ENCODE measurements around the gene CHEK2. TPM values are rescaled to one million over a fixed set of nuclear protein-coding genes. Genes with fewer than 3 reads are reported as not detected.
"Not testable (repeated sequence)": the region's sequence is repeated elsewhere in the genome, so short reads cannot be mapped to it uniquely, and the experiment has no call there.

Gene CHEK2
- 18.4 and 44.7 TPM in 2 replicates for total RNA-seq (2014; rRNA removed; shearing (Covaris generic))

DNA sequence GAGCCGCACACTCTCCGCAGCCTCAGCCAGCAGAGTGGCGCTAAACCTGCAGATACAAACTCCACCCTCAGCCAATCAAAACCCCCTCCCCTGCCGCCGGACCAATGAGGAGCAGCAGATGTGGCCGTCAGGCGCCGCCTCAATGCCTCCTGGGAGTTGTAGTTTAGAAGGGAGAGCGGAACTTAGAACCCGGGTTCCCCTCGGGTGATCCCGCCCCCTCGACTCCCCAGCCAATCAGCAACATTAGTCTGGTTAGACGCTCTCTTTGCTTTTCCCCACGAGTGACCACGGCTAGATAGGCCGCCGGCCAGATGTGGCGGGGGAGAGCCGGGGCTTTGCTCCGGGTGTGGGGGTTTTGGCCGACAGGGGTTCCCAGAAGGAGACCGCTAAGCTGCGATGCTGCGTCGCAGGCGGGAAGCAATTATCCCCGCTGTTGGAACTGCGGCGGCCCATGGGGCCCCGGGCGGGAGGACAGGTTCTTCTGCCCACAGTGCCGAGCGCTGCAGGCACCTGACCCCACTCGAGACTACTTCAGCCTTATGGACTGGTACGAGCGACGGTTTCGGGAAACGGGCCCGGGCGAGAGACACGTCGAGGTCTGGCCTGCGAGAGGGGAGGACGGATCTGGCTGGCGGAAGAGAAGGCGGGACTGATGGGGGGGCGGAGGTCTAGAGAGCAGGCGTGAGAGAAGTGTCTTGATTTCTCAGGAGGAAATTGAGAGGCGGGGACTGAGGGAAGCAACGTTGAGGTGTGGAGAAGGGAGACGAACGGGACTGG, at the start of gene CHEK2, which contains the start of gene HSCB:
CHEK2 (minus strand) TSS at position 36 of the 777 bp plus-strand sequence. CDS start 7,099 bp downstream, outside the sequence.
HSCB (plus strand) TSS at position 255 of the 777 bp plus-strand sequence; CDS start at position 312, 57 bp downstream.
- peak; percentile 97 for DNase-seq (ENCODE audit: low read depth)

DNA sequence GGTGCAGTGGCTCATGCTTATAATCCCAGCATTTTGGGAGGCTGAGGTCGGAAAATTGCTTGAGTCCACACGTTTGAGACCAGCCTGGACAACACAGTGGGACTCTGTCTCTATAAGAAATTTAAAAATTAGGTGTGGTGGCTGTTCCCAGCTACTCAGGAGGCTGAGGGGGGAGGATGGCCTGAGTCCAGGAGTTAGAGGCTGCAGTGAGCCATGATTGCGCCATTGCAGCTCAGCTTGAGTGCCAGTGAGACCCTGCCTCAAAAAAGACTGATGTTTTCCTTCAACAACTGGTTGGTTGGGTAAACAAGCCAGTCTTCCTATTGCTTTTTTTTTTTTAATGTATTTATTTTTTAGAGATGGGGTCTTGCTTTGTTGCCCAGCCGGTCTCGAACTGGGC, 49.5 kb upstream of the CHEK2 start:
- no peak for DNase-seq (ENCODE audit: low read depth)

GRCh38 chr22:28788601-28789000, 47.0 kb upstream of the CHEK2 start:
- no peak for DNase-seq (ENCODE audit: low read depth)

DNA sequence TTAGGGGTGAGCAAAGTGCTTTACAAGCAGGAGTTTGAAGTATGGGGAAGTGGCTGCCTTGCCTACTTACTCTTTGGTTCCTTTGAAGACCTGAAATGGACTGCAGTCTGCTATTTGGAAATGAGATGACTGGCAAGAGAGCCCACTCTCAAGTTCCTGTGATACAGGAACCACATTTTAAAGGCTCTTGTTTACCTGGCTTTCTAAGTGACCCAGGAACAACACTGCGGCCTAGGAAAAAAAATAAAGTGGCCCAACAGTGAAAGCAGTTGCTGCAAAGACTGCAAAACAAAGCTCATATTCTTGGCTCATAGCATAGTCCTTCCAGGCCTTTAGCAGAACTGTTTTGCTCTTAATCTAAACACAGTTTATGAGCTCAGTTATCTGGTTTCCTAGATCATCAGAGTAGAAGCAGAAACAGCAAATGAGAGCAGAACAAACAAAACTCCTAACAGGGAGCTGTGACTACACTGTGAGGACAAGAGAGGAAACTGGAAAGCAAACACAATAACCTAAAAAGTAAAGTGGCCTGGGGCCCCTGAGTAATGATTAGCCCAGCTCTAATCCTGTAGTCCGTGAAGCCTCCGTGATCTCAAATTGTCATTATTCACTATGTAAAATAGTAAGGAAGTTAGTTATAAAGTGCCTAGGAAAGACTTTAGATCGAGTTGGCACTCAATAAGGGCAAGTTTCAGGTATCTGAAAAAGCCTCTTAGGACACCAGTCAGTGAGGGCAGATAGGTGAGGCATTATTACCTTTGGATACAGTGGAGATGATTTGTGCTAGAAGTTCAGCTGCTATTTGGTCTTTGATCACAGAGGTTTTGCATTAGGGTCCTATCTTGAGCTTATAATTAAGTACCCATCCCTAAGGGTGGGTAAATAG, 42.4 kb upstream of the CHEK2 start:
- DNase-seq (ENCODE audit: low read depth): no peak

DNA sequence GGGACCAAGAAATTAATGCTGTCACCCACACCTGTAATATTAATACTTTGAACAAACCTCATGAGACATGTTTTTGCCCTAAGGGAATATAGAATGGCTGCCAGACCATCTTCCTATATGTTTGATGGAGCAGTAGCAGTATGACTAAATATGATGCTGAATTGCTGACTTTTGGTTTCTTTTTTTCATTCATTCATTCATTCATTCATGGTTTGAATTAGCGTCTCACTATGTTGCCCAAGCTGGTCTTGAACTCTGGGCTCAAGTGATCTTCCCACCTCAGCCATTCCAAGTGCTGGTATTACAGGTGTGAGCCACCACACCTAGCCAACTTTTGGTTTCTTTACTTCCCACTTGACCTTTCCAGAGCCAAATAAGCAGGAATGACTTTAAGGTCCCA, 38.7 kb upstream of the CHEK2 start:
- no peak for DNase-seq (ENCODE audit: low read depth)

- DNase-seq (ENCODE audit: low read depth): no peak
These were observed 38.2 kb upstream of the CHEK2 start for GRCh38 chr22:28779833-28780232.

DNA sequence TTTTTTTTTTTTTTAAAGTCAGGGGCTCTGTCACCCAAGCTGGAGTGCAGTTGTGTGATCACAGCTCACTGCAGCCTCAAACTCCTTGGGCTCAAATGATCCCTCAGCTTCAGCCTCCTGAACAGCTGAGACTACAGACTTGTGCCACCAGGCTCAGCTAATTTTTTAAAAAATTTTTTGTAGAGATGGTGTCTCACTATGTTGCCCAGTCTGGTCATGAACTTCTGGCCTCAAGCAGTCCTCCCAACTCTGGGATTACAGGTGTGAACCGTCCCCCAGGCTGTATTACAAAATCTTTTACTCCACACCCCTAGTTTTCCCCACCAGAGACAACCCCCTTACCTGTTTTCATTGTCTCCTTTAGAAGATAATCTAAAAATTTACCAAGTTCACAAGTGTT, 32.8 kb upstream of the CHEK2 start:
- no peak for DNase-seq (ENCODE audit: low read depth)

GRCh38 chr22:28773461-28773867, 31.8 kb upstream of the CHEK2 start:
- peak; percentile 71 for DNase-seq (ENCODE audit: low read depth)

DNA sequence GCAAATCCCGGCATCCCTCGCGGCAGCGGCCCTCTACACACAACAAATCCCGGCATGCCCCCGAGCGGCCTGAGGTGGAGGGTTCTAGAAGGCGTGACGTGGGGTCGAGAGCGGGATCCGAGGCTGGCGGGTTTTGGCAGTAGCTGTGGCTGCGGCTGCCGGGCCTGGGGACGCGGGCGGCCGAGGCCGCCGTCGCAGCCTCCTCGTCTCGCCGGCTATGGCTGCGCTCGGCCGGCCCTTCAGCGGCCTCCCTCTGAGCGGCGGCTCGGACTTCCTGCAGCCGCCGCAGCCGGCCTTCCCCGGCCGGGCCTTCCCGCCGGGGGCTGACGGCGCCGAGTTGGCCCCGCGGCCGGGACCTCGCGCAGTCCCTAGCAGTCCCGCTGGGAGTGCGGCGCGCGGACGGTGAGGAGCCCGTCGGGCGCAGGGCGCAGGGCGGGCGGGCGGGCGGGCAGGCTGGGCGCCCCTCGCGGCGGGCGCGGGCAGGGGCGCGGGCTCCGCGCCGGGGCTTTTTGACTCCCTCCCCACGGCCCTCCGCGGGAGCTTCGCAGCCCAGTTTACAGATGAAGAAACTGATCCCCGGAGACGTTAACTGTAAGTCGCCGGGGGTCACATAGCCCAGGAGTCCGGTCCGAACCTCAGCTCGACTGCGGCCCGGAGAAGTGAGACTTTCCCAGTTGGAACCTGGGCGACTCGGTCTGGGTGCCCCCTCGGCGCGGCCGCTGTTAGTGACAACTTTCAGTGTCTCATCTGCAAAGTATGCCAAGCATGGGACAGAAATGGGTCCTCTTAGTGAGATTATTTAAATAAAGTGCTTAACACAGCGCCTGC, 31.2 kb upstream of the CHEK2 start, which contains the start of gene CCDC117:
CCDC117 (plus strand) TSS at position 63 of the 828 bp plus-strand sequence; CDS start at position 218, 155 bp downstream.
- peak; percentile 91 for DNase-seq (ENCODE audit: low read depth)

- peak; percentile 17 for DNase-seq (ENCODE audit: low read depth)
These were observed 29.7 kb upstream of the CHEK2 start for GRCh38 chr22:28771195-28771791.

DNA sequence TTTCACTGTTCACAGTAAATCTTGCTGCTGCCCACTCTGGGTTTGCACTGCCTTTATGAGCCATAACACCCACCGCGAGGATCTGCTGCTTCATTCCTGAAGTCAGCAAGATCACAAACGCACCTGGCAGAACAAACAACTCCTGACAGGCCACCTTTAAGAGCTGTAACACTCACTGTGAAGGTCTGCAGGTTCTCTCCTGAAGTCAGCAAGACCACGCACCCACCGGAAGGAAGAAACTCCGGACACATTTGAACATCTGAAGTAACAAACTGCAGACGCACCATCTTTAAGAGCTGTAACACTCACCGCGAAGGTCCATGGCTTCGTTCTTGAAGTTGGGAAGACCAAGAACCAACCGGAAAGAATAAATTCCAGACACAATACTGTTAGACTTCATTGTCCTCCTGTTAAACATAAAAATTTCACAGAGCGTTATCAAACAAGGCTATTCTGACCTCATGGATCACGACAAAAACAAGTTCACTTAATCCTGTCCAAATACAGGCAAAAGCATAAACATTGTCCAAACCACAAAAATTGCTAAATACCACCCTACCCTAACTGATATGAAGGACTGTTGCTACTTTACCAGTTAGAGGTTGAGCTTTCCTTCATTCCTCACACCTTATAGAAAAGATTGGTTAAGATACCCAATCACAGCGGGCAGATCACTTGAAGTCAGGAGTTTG, 27.9 kb upstream of the CHEK2 start:
- no peak for DNase-seq (ENCODE audit: low read depth)

DNA sequence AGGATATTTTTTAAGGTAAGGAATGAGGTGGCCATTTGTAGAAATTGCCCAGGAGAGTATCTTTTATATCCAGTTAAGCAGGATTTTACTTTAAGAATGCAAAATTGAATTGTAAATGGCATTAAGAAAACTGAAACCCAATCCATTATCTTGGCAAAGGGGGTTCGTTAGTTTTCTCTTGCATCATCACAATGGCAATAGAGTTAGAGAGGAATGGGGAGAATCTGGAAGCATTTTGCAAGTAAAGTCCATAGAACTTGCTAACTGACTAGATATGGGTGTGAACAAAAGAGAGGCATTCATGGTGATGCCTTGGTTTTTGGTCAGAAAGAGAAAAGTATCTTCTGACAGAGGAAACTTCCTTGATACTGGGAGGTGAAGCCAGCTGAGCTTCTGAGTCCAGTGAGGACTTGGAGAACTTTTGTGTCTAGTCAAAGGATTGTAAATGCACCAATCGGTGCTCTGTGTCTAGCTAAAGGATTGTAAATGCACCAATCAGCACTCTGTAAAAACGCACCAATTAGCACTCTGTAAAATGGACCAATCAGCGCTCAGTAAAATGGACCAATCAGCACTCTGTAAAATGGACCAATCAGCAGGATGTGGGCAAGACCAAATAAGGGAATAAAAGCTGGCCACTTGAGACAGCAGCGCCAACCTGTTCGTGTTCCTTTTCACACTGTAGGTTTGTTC, 27.2 kb upstream of the CHEK2 start:
- DNase-seq (ENCODE audit: low read depth): no peak

DNA sequence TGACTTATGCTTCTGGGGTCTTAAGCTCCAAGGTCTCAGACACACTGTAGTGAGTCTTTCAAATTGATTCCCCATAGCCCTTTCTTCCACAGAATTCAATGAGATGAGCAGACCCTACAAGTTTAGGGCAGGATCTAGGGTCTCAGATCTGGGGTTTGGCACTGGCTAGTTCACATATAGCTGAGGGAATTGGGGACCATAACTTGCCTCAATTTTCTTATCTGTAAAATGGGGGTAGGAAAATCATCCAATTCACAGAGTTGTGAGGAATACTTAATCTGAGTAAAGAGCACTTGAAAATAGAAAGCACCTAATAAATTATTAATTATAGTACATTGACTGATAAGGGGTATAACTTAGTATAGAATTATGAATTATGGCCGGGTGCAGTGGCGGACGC, 25.0 kb upstream of the CHEK2 start:
- no peak for DNase-seq (ENCODE audit: low read depth)

- not testable (repeated sequence) for DNase-seq (ENCODE audit: low read depth)
These were observed 20.4 kb upstream of the CHEK2 start for GRCh38 chr22:28762000-28762399.

- no peak for DNase-seq (ENCODE audit: low read depth)
These were observed 19.8 kb upstream of the CHEK2 start for GRCh38 chr22:28761449-28761755.

DNA sequence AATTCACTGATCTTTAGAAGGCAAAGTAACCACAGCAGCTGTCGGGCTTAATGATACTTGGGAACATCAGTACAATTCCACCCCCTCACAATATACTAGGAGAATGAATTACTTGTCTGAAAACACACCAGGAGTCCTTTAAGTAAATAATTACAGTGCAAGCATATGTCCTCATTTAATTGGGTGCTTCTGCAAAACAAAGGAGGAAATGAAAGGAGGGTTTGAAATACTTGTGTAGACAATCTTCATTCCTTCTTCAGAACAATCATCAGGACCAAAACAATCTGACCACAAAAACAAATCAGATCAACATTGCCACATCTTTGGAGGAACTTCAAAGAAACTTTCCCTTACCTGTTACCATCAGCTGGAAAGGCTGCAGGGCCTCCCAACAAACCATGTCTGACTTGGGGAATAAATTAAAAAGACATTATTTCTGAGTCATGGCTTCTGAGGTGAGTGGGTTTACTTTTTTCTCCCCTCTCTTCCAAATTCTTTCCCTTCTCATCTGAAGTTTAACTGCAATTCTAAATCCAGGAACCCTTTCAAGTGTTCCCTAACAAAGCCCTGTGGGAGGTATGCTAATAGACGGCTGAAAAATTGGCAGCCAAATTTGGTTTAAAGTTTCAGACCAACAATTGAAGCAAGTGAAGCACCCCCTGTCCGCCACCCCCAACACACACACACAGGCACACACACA, 18.4 kb upstream of the CHEK2 start:
- DNase-seq (ENCODE audit: low read depth): peak; percentile 55

DNA sequence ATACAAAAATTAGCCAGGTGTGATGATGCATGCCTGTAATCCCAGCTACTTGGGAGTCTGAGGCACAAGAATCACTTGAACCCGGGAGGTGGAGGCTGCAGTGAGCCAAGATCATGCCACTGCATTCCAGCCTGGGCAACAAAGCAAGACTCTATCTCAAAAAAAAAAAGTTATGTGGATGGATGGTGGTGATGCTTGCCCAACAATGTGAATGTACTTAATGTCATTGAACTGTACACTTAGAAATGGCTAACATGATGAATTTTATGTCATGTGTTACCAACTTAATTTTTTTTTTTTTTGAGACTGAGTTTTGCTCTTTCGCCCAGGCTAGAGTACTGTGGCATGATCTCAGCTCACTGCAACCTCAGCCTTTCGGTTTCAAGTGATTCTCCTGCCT, 12.9 kb upstream of the CHEK2 start:
- not testable (repeated sequence) for DNase-seq (ENCODE audit: low read depth)

- peak; percentile 55 for DNase-seq (ENCODE audit: low read depth)
These were observed 8.9 kb upstream of the CHEK2 start for GRCh38 chr22:28750471-28750881.

DNA sequence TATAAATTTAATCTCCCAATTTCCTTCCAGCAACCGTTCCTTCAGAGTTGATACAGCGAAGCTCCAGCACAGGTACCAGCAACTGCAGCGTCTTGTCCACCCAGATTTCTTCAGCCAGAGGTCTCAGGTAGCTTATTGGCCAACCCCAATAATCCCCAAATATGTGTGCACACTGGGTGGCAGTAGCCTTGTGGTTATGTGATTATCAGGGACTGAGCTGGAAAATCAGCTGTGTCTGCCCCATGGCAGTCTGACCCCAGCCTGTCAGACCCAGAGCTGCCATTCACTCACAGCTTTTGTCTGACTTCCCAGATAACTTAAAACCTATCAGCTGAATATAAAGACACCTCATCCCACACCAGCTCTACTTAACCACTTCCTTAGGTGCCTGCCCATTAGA, 2.2 kb upstream of the CHEK2 start:
- DNase-seq (ENCODE audit: low read depth): no peak
